ENCODE data around the gene PARM1.

PARM1 gene

DNA sequence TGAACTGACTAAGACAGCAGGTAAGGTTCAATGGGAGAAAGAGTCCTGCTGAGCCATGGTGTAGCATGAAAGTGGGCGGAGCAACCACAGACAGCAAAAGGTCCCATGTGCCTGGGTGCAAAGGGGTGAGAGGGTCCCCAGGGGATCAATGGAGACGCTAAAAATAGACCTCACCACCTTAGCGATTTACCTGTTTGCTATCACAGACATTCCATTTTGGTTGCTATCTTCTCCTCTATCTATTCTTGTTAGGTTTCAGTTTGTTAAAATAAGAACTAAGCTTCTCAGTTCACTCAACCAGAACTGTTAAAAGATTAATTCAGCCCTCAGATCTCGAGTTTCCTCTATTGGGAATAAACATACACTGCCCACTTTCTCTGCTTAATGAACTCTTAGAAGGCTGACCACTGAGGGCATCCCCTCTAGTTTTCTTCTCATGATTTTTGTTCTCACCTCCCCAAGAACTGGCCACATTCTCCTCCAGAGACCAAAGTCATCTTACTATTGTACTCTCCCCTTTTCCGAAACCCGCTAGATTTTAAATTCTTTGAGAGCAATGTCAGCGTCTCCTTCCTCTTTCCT lies 136.7 kb downstream of the PARM1 start:
- H3K9me3 ChIP-seq (ENCODE audit: insufficient read depth, low read length): no peaks in the 10 kb centered on the region
- H3K27me3 ChIP-seq (ENCODE audit: low read length): no peaks in the 10 kb centered on the region
- no peaks in the 10 kb centered on the region for H3K9me2 ChIP-seq (replicated peaks; ENCODE audit: insufficient read depth, low read length)
- H3K4me3 ChIP-seq (ENCODE audit: insufficient read depth, low read length, poor library complexity, severe bottlenecking): no peak overlapping the region
- H3K9ac ChIP-seq (ENCODE audit: low read length): no peak overlapping the region
- no peaks in the 10 kb centered on the region for H4K20me1 ChIP-seq (ENCODE audit: low read depth, low read length)
- peak overlapping the region; percentile 29 for H3K4me2 ChIP-seq (ENCODE audit: low read depth, low read length, poor library complexity, severe bottlenecking)
- H3K27ac ChIP-seq (ENCODE audit: low read depth, low read length): no peak overlapping the region
- TF ChIP-seq EZH2phosphoT487 (conservative IDR thresholded peaks at IDR 0.05; ENCODE audit: low read length) (no peak), CTCF (IDR thresholded peaks at IDR 0.05; ENCODE audit: insufficient read depth, low read length, poor library complexity, severe bottlenecking) (no peak)
- H3K36me3 ChIP-seq (ENCODE audit: low read length): no peaks in the 10 kb centered on the region
- no peaks in the 10 kb centered on the region for H3K79me2 ChIP-seq (ENCODE audit: insufficient read depth, low read length)
- H2AFZ ChIP-seq (ENCODE audit: low read depth, low read length, severe bottlenecking): no peak overlapping the region
- H3F3A ChIP-seq (ENCODE audit: insufficient read depth): no peaks in the 10 kb centered on the region

GRCh38 chr4:75071317-75071716 lies 138.4 kb downstream of the PARM1 start:
- Histone ChIP-seq H3K79me2 (ENCODE audit: insufficient read depth, low read length) (no peaks in the 10 kb centered on the region), H3K9me2 (replicated peaks; ENCODE audit: insufficient read depth, low read length) (no peaks in the 10 kb centered on the region), H3K4me2 (ENCODE audit: low read depth, low read length, poor library complexity, severe bottlenecking) (no peak overlapping the region), H3K9ac (ENCODE audit: low read length) (no peak overlapping the region), H3K27ac (ENCODE audit: low read depth, low read length) (no peak overlapping the region), H3F3A (ENCODE audit: insufficient read depth) (no peaks in the 10 kb centered on the region), H3K4me3 (ENCODE audit: insufficient read depth, low read length, poor library complexity, severe bottlenecking) (no peak overlapping the region), H3K27me3 (ENCODE audit: low read length) (no peaks in the 10 kb centered on the region), H4K20me1 (ENCODE audit: low read depth, low read length) (no peaks in the 10 kb centered on the region), H3K9me3 (ENCODE audit: insufficient read depth, low read length) (no peaks in the 10 kb centered on the region), H3K36me3 (ENCODE audit: low read length) (no peaks in the 10 kb centered on the region), H2AFZ (ENCODE audit: low read depth, low read length, severe bottlenecking) (no peak overlapping the region)
- TF ChIP-seq EZH2phosphoT487 (conservative IDR thresholded peaks at IDR 0.05; ENCODE audit: low read length) (no peak), CTCF (IDR thresholded peaks at IDR 0.05; ENCODE audit: insufficient read depth, low read length, poor library complexity, severe bottlenecking) (no peak)

DNA sequence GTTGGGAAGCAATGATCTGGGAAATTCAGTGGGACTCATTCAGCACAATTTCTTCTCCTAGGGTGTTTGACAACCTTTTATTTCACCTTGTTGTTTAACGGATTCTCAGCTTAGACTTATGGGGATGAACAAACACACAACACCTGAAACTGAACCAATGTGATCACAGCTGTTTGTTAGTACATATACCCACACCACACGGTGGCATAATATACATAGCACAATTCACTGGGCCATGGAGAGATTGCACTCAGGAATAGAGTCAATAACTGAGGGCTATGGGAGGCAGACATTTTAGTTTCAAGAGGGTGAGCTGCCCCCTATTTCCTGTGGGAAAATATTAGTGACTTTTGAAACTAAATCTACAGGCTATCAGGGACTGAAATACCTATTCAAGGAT lies 148.0 kb downstream of the PARM1 start:
- H3K4me2 ChIP-seq (ENCODE audit: low read depth, low read length, poor library complexity, severe bottlenecking): no peak overlapping the region
- no peaks in the 10 kb centered on the region for H3K79me2 ChIP-seq (ENCODE audit: insufficient read depth, low read length)
- no peak overlapping the region for H3K27ac ChIP-seq (ENCODE audit: low read depth, low read length)
- no peaks in the 10 kb centered on the region for H4K20me1 ChIP-seq (ENCODE audit: low read depth, low read length)
- H3K9me2 ChIP-seq (replicated peaks; ENCODE audit: insufficient read depth, low read length): no peaks in the 10 kb centered on the region
- no peak overlapping the region for H2AFZ ChIP-seq (ENCODE audit: low read depth, low read length, severe bottlenecking)
- no peak for TF ChIP-seq CTCF (IDR thresholded peaks at IDR 0.05; ENCODE audit: insufficient read depth, low read length, poor library complexity, severe bottlenecking)
- no peak for TF ChIP-seq EZH2phosphoT487 (conservative IDR thresholded peaks at IDR 0.05; ENCODE audit: low read length)
- no peaks in the 10 kb centered on the region for H3K36me3 ChIP-seq (ENCODE audit: low read length)
- H3K9me3 ChIP-seq (ENCODE audit: insufficient read depth, low read length): no peaks in the 10 kb centered on the region
- no peak overlapping the region for H3K4me3 ChIP-seq (ENCODE audit: insufficient read depth, low read length, poor library complexity, severe bottlenecking)
- H3F3A ChIP-seq (ENCODE audit: insufficient read depth): no peaks in the 10 kb centered on the region
- no peaks in the 10 kb centered on the region for H3K27me3 ChIP-seq (ENCODE audit: low read length)
- H3K9ac ChIP-seq (ENCODE audit: low read length): no peak overlapping the region

Data from SU-DHL-6 (cell line).